GM06990 (cell line): ENCODE results near the gene TMEM212.

Experiments
- DNase-seq: peaks from one replicate; pipeline ENCODE4 v3.0.0-alpha.2; 2011; ENCODE audit not compliant: insufficient read length; ENCODE audit errors: extremely low read depth
- H3K27me3 ChIP-seq: replicated peaks from 2 replicates; pipeline ENCODE4 v1.6.0; 2011; ENCODE audit warnings: low read length; ENCODE audit not compliant: control insufficient read depth, insufficient read depth
- H3K36me3 ChIP-seq: 2 replicates; pipeline ENCODE4 v1.5.1; 2011; ENCODE audit warnings: low read length; ENCODE audit not compliant: control insufficient read depth, insufficient read depth
- H3K4me3 ChIP-seq: replicated peaks from 2 replicates; pipeline ENCODE4 v1.5.1; 2011; ENCODE audit warnings: low read depth, mild to moderate bottlenecking, control low read depth, low read length
- CTCF ChIP-seq: IDR thresholded peaks from 2 replicates; pipeline ENCODE4 v1.5.1; 2011; ENCODE audit warnings: low read length, control low read depth, mild to moderate bottlenecking, inconsistent platforms; ENCODE audit not compliant: insufficient read depth, poor library complexity, severe bottlenecking

TMEM212 gene

DNA sequence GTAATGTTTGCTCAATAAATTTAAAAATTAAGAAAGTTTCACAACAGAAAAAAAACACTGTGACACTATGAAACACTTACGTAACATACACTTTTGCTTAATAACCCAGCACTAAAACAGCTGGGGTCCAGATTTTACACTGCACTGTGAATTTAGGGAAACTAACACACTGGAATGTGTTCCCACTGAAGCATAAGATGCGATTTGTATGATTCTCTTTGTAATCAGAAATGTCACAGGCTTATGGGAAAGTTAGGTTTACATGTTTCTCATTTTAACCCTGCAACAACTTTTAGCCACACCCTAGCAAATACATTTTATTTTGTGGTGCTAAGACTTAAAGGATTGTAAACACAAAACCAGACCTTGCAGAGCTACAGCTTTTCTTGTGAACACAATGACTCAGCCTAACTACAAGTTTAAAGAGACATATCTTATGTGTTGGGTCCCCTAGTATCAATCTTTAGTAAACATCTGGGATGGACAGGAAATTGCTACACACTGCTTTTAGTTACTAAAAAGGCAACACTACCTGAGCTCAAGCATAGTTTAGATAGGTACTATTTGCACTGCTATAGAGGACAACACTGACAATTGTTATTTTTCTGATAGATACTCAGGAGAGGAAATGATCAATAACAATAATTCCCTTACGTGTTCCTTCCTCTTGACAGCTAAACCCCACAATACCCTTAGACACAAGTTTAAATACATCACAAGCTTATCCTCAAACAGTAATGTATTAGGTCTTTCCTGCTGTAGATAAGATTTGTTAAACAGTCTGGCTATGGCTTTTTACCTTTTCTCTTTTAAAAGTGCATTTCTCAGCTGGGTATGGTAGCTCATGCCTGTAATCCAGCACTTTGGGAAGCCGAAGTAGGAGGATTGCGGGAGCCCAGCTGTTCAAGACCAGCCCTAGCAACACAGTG, 36.7 kb upstream of the TMEM212 start:
- Histone ChIP-seq H3K36me3 (no peaks in the 10 kb centered on the region), H3K4me3 (no peak overlapping the region), H3K27me3 (no peaks in the 10 kb centered on the region)
- DNase-seq: no peak
- TF ChIP-seq CTCF: no peak

DNA sequence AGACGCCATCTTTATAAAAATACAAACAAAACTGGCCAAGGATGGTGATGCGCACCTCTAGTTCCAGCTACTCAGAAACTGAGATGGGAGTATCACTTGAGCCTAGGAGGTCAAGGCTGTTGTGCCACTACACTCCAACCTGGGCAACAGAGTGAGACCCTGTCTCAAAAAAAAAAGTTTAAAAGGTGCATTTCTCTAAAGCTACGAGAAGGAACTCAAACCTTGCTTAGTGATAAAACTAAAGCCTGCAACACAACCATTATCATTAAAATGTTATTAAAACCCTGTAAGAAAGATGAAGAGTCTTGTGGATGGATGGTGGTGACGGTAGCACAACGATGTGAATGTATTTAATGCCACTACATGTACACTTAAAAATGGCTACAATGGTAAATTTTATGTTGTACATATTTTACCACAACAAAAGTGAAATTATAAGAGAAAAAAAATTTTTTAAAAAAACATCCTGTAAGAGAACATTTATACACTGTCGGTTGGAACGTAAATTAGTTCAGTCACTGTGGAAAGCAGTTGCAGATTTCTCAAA, 35.9 kb upstream of the TMEM212 start:
- no peaks in the 10 kb centered on the region for H3K27me3 ChIP-seq
- DNase-seq: no peak
- no peak for TF ChIP-seq CTCF
- H3K4me3 ChIP-seq: no peak overlapping the region
- no peaks in the 10 kb centered on the region for H3K36me3 ChIP-seq

GRCh38 chr3:171807806-171808205, 35.3 kb upstream of the TMEM212 start:
- no peak for DNase-seq
- no peaks in the 10 kb centered on the region for H3K36me3 ChIP-seq
- H3K4me3 ChIP-seq: no peak overlapping the region
- H3K27me3 ChIP-seq: no peaks in the 10 kb centered on the region
- TF ChIP-seq CTCF: no peak

GRCh38 chr3:171809611-171809860, 33.6 kb upstream of the TMEM212 start:
- Histone ChIP-seq H3K36me3 (no peaks in the 10 kb centered on the region), H3K27me3 (no peaks in the 10 kb centered on the region), H3K4me3 (peak overlapping the region; percentile 86)
- no peak for DNase-seq
- no peak for TF ChIP-seq CTCF

- peak; percentile 57 for DNase-seq
- peak within 1 kb of the TSS; percentile 86 for H3K4me3 ChIP-seq
- no peaks in the 10 kb centered on the region for H3K36me3 ChIP-seq
- H3K27me3 ChIP-seq: no peaks in the 10 kb centered on the region
- TF ChIP-seq CTCF: peak; percentile 6
These were observed 33.1 kb upstream of the TMEM212 start, which contains the start of gene PLD1 for GRCh38 chr3:171809861-171810628. TSS of gene PLD1 (minus strand) at chr3:171810483. CDS start at chr3:171738051, 72,432 bp downstream.
